A549 (cell line): ENCODE data around the gene SEMA3E. TPM values are rescaled to one million over a fixed set of nuclear protein-coding genes. Genes with fewer than 3 reads are reported as not detected.

Experiments
- ATAC-seq, 2 experiments: fragments of 200-7000 bp in 1 of 2; fragments of >200 bp in 1 of 2; cut with Nextera tagmentation in 1 of 2; cut with Tn5 transposase in 1 of 2; 3 replicates each; pipeline versions ENCODE4 v1.8.0 to v1.9.1; 2018 to 2020; ENCODE audit warnings: mild to moderate bottlenecking in 1 of 2, moderate library complexity in 1 of 2
- CTCF ChIA-PET: fragments of 300-600 bp; sonication (Branson Sonifier 250); formaldehyde crosslinking; extraction: SDS; loops from one replicate; lab custom pipeline; 2021; ENCODE audit warnings: antibody characterized with exemption, inconsistent platforms; lab: Yijun Ruan, JAX
- POLR2A ChIA-PET: fragments of 350-600 bp; formaldehyde crosslinking; extraction: SDS; loops from one replicate; lab custom pipeline; 2021; ENCODE audit warnings: antibody characterized with exemption, inconsistent platforms; lab: Yijun Ruan, JAX
- DNase-seq, 2 experiments: peaks; one replicate each; pipeline versions ENCODE4 v3.0.0 to v3.0.0-alpha.2; 2011 to 2016; ENCODE audit warnings: low read depth in 1 of 2, low spot score in 1 of 2
- FAIRE-seq: peaks from 2 replicates; lab custom pipeline; 2011; peaks lifted over from hg19 to GRCh38; lab: Jason Lieb, UNC
- H3K27ac ChIP-seq, 2 experiments: fragments of >200 bp; sonication (Bioruptor Twin); formaldehyde crosslinking; 3 replicates each; pipeline ENCODE4 v1.5.1; 2016 to 2017
- H3K4me1 ChIP-seq: fragments of >200 bp; sonication (Bioruptor Twin); formaldehyde crosslinking; 3 replicates; pipeline ENCODE4 v1.6.1; 2016
- H3K4me2 ChIP-seq: fragments of >200 bp; sonication (Bioruptor Twin); formaldehyde crosslinking; 3 replicates; pipeline ENCODE4 v1.6.1; 2016
- H3K4me3 ChIP-seq: fragments of >200 bp; sonication (Bioruptor Twin); formaldehyde crosslinking; 3 replicates; pipeline ENCODE4 v1.5.1; 2016
- H3K9me3 ChIP-seq: fragments of >200 bp; sonication (Bioruptor Twin); formaldehyde crosslinking; 3 replicates; pipeline ENCODE4 v1.6.1; 2016
- ATOH8 ChIP-seq: fragments of 250-450 bp; sonication (Bioruptor Pico); IDR thresholded peaks from 2 replicates; pipeline ENCODE4 v1.5.0; 2020; ENCODE audit warnings: low read depth, mild to moderate bottlenecking, moderate library complexity
- E2F6 ChIP-seq: IDR thresholded peaks from 2 replicates; pipeline ENCODE4 v1.6.1; 2012; ENCODE audit warnings: low read depth, borderline replicate concordance
- EHMT2 ChIP-seq: fragments of 200-600 bp; sonication (generic); IDR thresholded peaks from 2 replicates; pipeline ENCODE4 v1.6.1; 2016; ENCODE audit warnings: antibody characterized with exemption, low read depth, mild to moderate bottlenecking, moderate library complexity
- ELK1 ChIP-seq: fragments of 150-350 bp; IDR thresholded peaks from 2 replicates; pipeline ENCODE4 v1.6.1; 2014; ENCODE audit warnings: low read depth, mild to moderate bottlenecking, low read length
- EP300 ChIP-seq, 2 experiments: fragments of >200 bp; sonication (Bioruptor Twin); formaldehyde crosslinking; IDR thresholded peaks; 2 replicates in 1 of 2; 3 replicates in 1 of 2; pipeline ENCODE4 v1.6.1; 2016 to 2017
- ESRRA ChIP-seq: fragments of 150-350 bp; IDR thresholded peaks from 2 replicates; pipeline ENCODE4 v1.6.1; 2014; ENCODE audit warnings: mild to moderate bottlenecking, low read length, borderline replicate concordance
- HDAC2 ChIP-seq: fragments of 200-600 bp; sonication (generic); IDR thresholded peaks from 2 replicates; pipeline ENCODE4 v1.6.1; 2016
- HES2 ChIP-seq: fragments of >200 bp; sonication (Bioruptor Twin); formaldehyde crosslinking; IDR thresholded peaks from 2 replicates; pipeline ENCODE4 v1.6.1; 2016
- HEYL ChIP-seq: fragments of 250-450 bp; sonication (Bioruptor Pico); IDR thresholded peaks from 2 replicates; pipeline ENCODE4 v1.8.0; 2021; ENCODE audit warnings: mild to moderate bottlenecking, moderate library complexity
- HMGXB4 ChIP-seq: fragments of 250-450 bp; sonication (Bioruptor Pico); IDR thresholded peaks from 2 replicates; pipeline ENCODE4 v1.5.0; 2021; ENCODE audit warnings: mild to moderate bottlenecking, moderate library complexity, borderline replicate concordance
- JUNB ChIP-seq: fragments of >200 bp; sonication (Bioruptor Twin); formaldehyde crosslinking; IDR thresholded peaks from 2 replicates; pipeline ENCODE4 v1.6.1; 2016
- KDM1A ChIP-seq: fragments of 200-600 bp; sonication (generic); IDR thresholded peaks from 2 replicates; pipeline ENCODE4 v1.6.1; 2016; ENCODE audit warnings: low read depth, mild to moderate bottlenecking
- KDM5A ChIP-seq: fragments of 200-600 bp; sonication (generic); IDR thresholded peaks from 2 replicates; pipeline ENCODE4 v1.6.1; 2016; ENCODE audit warnings: antibody characterized with exemption, mild to moderate bottlenecking
- MAFK ChIP-seq: fragments of 450-650 bp; IDR thresholded peaks from 2 replicates; pipeline ENCODE4 v1.6.1; 2014; ENCODE audit not compliant: partially characterized antibody
- MAZ ChIP-seq: fragments of 150-350 bp; IDR thresholded peaks from 2 replicates; pipeline ENCODE4 v1.6.1; 2014; ENCODE audit warnings: antibody characterized with exemption, low read depth, low read length, borderline replicate concordance
- NPAS2 ChIP-seq: fragments of 250-450 bp; sonication (Bioruptor Pico); IDR thresholded peaks from 2 replicates; pipeline ENCODE4 v1.8.0; 2022; ENCODE audit warnings: mild to moderate bottlenecking, moderate library complexity, borderline replicate concordance
- NR3C1 ChIP-seq: fragments of >200 bp; sonication (Bioruptor Twin); formaldehyde crosslinking; IDR thresholded peaks from 3 replicates; pipeline ENCODE4 v1.6.1; 2017
- PHF8 ChIP-seq: fragments of 200-600 bp; sonication (generic); IDR thresholded peaks from 2 replicates; pipeline ENCODE4 v1.6.1; 2016; ENCODE audit warnings: low read depth, mild to moderate bottlenecking, antibody characterized with exemption, moderate library complexity, borderline replicate concordance
- POLR2AphosphoS2 ChIP-seq: conservative IDR thresholded peaks from 2 replicates; pipeline ENCODE4 v1.6.1; 2012; ENCODE audit warnings: low read length, improper control_type of control experiment, inconsistent platforms
- RAD21 ChIP-seq, 2 experiments: fragments of >200 bp in 1 of 2; sonication (Bioruptor Twin) in 1 of 2; formaldehyde crosslinking in 1 of 2; IDR thresholded peaks in 1 of 2; conservative IDR thresholded peaks in 1 of 2; 2 replicates in 1 of 2; 3 replicates in 1 of 2; pipeline ENCODE4 v1.6.1; 2012 to 2018; ENCODE audit warnings: inconsistent platforms in 1 of 2
- RARB ChIP-seq: fragments of 250-450 bp; sonication (Bioruptor Pico); IDR thresholded peaks from 2 replicates; pipeline ENCODE4 v1.8.0; 2021; ENCODE audit warnings: mild to moderate bottlenecking, moderate library complexity
- RFX5 ChIP-seq: fragments of 450-650 bp; IDR thresholded peaks from 2 replicates; pipeline ENCODE4 v1.7.1; 2014; ENCODE audit warnings: antibody characterized with exemption, mild to moderate bottlenecking, moderate library complexity
- SREBF2 ChIP-seq: fragments of 450-650 bp; IDR thresholded peaks from 2 replicates; pipeline ENCODE4 v1.6.1; 2014; ENCODE audit warnings: mild to moderate bottlenecking, moderate library complexity
- ZNF302 ChIP-seq: fragments of 250-450 bp; sonication (Bioruptor Pico); IDR thresholded peaks from 2 replicates; pipeline ENCODE4 v1.9.0; 2021; ENCODE audit warnings: inconsistent platforms, mild to moderate bottlenecking, moderate library complexity
- ZSCAN20 ChIP-seq: fragments of 250-450 bp; sonication (Bioruptor Pico); IDR thresholded peaks from 2 replicates; pipeline ENCODE4 v1.8.0; 2022; ENCODE audit warnings: mild to moderate bottlenecking, moderate library complexity
- WGBS: methylation state at CpG from one replicate; pipeline ENCODE4 v1.1.6; 2017; ENCODE audit errors: missing lambda C conversion rate; 5-methylcytosine and 5-hydroxymethylcytosine counted together
- polyA plus RNA-seq, 4 experiments: library from polyadenylated mRNA; depleted of rRNA in 3 of 4; stranded (reverse); fragments of >200 nt; fragmentation: RNase III in 1 of 4; extraction: RNeasy Plus Mini Kit Qiagen cat#74134 plus additional on column Dnase treatment in 1 of 4; gene quantifications; 2 replicates in 3 of 4; 3 replicates in 1 of 4; pipeline ENCODE4 v1.2.3, GENCODE V29; 2011 to 2017
- TF ChIP-seq, protein P1 (sequence below): fragments of >200 bp; sonication (Bioruptor Twin); formaldehyde crosslinking; IDR thresholded peaks from 3 replicates; pipeline ENCODE4 v1.6.1; 2016

SEMA3E gene
- polyA plus RNA-seq, 2 of the 4 experiments (the other 2 are of a cell fraction): 1.4 to 2.3 TPM

- Histone ChIP-seq H3K27ac (no peak overlapping the region), H3K9me3 (no peaks in the 10 kb centered on the region), H3K4me1 (no peaks in the 10 kb centered on the region), H3K4me3 (no peak overlapping the region), H3K4me2 (no peak overlapping the region)
- ATAC-seq (no peak), DNase-seq (no peak), FAIRE-seq (no peak)
- ChIA-PET CTCF (no interaction called here), POLR2A (no interaction called here)
- TF ChIP-seq ESRRA: no peak
- TF ChIP-seq HMGXB4 (CRISPR knock-in tag): no peak
- 0 out of 5 replicates have a peak, but pooled peaks have one; percentile 17 to 24 for TF ChIP-seq RAD21 (conservative IDR thresholded peaks at IDR 0.05 in 1 of 2, IDR thresholded peaks at IDR 0.05 in 1 of 2)
These were observed 283.2 kb downstream of the SEMA3E start for GRCh38 chr7:83365746-83366145.

GRCh38 chr7:83362871-83363550, 285.9 kb downstream of the SEMA3E start:
- Histone ChIP-seq H3K9me3 (no peaks in the 10 kb centered on the region), H3K4me2 (no peak overlapping the region), H3K4me3 (no peak overlapping the region), H3K4me1 (no peaks in the 10 kb centered on the region), H3K27ac (no peak overlapping the region)
- CTCF ChIA-PET: no interaction called here
- TF ChIP-seq RARB (CRISPR knock-in tag): no peak
- no peak for TF ChIP-seq EP300 (IDR thresholded peaks at IDR 0.05)
- TF ChIP-seq ZNF302: no peak
- TF ChIP-seq PHF8: no peak
- TF ChIP-seq HDAC2: no peak
- no peak for TF ChIP-seq MAFK
- TF ChIP-seq SREBF2: no peak
- TF ChIP-seq E2F6: no peak
- TF ChIP-seq EHMT2: no peak
- no peak for TF ChIP-seq ELK1
- TF ChIP-seq RFX5: no peak
- TF ChIP-seq, protein P1, sequence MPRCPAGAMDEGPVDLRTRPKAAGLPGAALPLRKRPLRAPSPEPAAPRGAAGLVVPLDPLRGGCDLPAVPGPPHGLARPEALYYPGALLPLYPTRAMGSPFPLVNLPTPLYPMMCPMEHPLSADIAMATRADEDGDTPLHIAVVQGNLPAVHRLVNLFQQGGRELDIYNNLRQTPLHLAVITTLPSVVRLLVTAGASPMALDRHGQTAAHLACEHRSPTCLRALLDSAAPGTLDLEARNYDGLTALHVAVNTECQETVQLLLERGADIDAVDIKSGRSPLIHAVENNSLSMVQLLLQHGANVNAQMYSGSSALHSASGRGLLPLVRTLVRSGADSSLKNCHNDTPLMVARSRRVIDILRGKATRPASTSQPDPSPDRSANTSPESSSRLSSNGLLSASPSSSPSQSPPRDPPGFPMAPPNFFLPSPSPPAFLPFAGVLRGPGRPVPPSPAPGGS: no peak
- TF ChIP-seq ZSCAN20: no peak
- no peak for TF ChIP-seq HES2
- no peak for TF ChIP-seq JUNB
- TF ChIP-seq RAD21 (conservative IDR thresholded peaks at IDR 0.05 in 1 of 2, IDR thresholded peaks at IDR 0.05 in 1 of 2): no peak
- FAIRE-seq (no peak), ATAC-seq (no peak), DNase-seq (no peak)
- 36% methylated on average over 8 of the region's 8 CpGs for WGBS
- POLR2A ChIA-PET: no interaction called here

DNA sequence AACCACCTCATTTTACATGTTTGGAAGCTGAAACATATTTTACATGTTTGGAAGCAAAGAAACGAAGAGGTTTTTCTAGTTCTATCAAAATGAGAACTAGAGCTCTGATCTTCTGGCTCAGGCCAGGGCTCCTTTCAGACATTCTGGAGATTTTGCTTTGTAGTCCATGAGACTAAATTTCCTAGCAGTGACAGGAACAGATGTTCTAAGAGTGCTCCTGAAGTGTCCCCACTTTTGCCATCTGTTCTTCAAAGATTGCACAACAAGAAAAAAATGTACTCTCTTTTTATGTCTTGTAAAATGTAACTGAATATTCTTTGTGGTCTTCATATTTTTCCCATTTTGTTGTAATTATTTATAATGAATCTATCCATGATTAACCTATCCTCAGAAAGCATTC, 289.8 kb downstream of the SEMA3E start:
- DNase-seq (no peak), ATAC-seq (no peak), FAIRE-seq (no peak)
- Histone ChIP-seq H3K4me1 (no peaks in the 10 kb centered on the region), H3K4me3 (no peak overlapping the region), H3K27ac (no peak overlapping the region), H3K4me2 (no peak overlapping the region), H3K9me3 (no peaks in the 10 kb centered on the region)
- ChIA-PET CTCF (no interaction called here), POLR2A (no interaction called here)
- WGBS: 7% methylated on average over 1 of the region's 1 CpG
- TF ChIP-seq KDM1A: no peak
- no peak for TF ChIP-seq ELK1
- TF ChIP-seq NR3C1: no peak
- TF ChIP-seq HEYL: no peak
- TF ChIP-seq ZSCAN20: no peak
- no peak for TF ChIP-seq ATOH8 (CRISPR knock-in tag)
- no peak for TF ChIP-seq POLR2AphosphoS2
- no peak for TF ChIP-seq NPAS2 (CRISPR knock-in tag)
- TF ChIP-seq MAZ: no peak
- no peak for TF ChIP-seq KDM5A
